Left cardiac atrium (tissue), 4 donors: Measurements from ENCODE around the gene SULT1A2. TPM values are rescaled to one million over a fixed set of nuclear protein-coding genes. Genes with fewer than 3 reads are reported as not detected.
"Not testable (repeated sequence)": the region's sequence is repeated elsewhere in the genome, so short reads cannot be mapped to it uniquely, and the experiment has no call there.

Experiments
- ATAC-seq, 2 donors: fragments of 200-7000 bp; cut with Tn5 transposase; one replicate each; pipeline ENCODE4 v1.9.1; 2020; ENCODE audit warnings: mild to moderate bottlenecking in 2 of 2, moderate library complexity in 2 of 2
- DNase-seq: peaks from one replicate; pipeline ENCODE4 v3.0.0-alpha.2; 2020
- intact Hi-C, 2 donors: fragments of 100-400 bp; cut with DNase I; formaldehyde crosslinking; loops; one replicate each; pipeline versions ENCODE4 v1.14.1 to v1.15.1; 2022 to 2023
- total RNA-seq, 2 donors: library from RNA; stranded (reverse); fragmentation: NEBNext Ultra II Directional; extraction: Animal tissue kit (Norgen Biotek cat#: 25700); gene quantifications; one replicate each; pipeline ENCODE4 v1.2.1, GENCODE V29; 2021
- donor health status: DM: no; HTN: yes; CAD: no.
- donor health status: DM: no; HTN: yes; CAD: no; lungs with severe emphysema.
- donor health status: DM: yes; HTN: yes; CAD: no.
- donor health status: Dilated cardiomyopathy.

SULT1A2 gene
- total RNA-seq, 2 donors from 2014 or later, result 1.3 to 2.1 TPM

GRCh38 chr16:28596115-28596630 lies 677 bp downstream of the SULT1A2 start:
- DNase-seq, result peak; percentile 30
- ATAC-seq, result peak in 1 of 2 donors; percentile 13
- intact Hi-C loops, result no loop called here

GRCh38 chr16:28595451-28595850 lies 1.4 kb downstream of the SULT1A2 start:
- intact Hi-C loops, ATAC-seq, DNase-seq: not testable (repeated sequence)

- ATAC-seq, result no peak
- intact Hi-C loops, result no loop called here
- peak; percentile 18 for DNase-seq
Measured at GRCh38 chr16:28592979-28593553, 3.8 kb downstream of the SULT1A2 start.

- ATAC-seq (no peak), DNase-seq (no peak)
- intact Hi-C loops, result no loop called here
Measured at GRCh38 chr16:28592511-28592910, 4.3 kb downstream of the SULT1A2 start.

- no peak for DNase-seq
- no peak for ATAC-seq
- intact Hi-C loops, result no loop called here
Measured at GRCh38 chr16:28591355-28591754, 5.5 kb downstream of the SULT1A2 start.

- no peak for DNase-seq
- no peak for ATAC-seq
- intact Hi-C loops, result no loop called here
Measured at GRCh38 chr16:28590384-28591340, 6.2 kb downstream of the SULT1A2 start.

GRCh38 chr16:28589930-28590329 lies 6.9 kb downstream of the SULT1A2 start:
- no peak for DNase-seq
- intact Hi-C loops, result no loop called here
- ATAC-seq, result no peak

- DNase-seq, result no peak
- no peak for ATAC-seq
- intact Hi-C loops, result no loop called here
Measured at GRCh38 chr16:28589069-28589468, 7.8 kb downstream of the SULT1A2 start.

- intact Hi-C loops, result no loop called here
- ATAC-seq, result no peak
- no peak for DNase-seq
Measured at GRCh38 chr16:28587386-28587785, 9.5 kb downstream of the SULT1A2 start.

GRCh38 chr16:28586466-28586865 lies 10.4 kb downstream of the SULT1A2 start:
- ATAC-seq (no peak), DNase-seq (no peak)
- intact Hi-C loops, result no loop called here

GRCh38 chr16:28585674-28586073 lies 11.2 kb downstream of the SULT1A2 start:
- DNase-seq, result no peak
- ATAC-seq, result peak in 1 of 2 donors; percentile 36
- intact Hi-C loops, result no loop called here

GRCh38 chr16:28580726-28581315 lies 16.0 kb downstream of the SULT1A2 start:
- ATAC-seq (no peak), DNase-seq (no peak)

GRCh38 chr16:28575446-28576109 lies 21.3 kb downstream of the SULT1A2 start:
- intact Hi-C loops, result no loop called here
- ATAC-seq (no peak), DNase-seq (no peak)

More at GRCh38 chr16:28580726-28581315, 16.0 kb downstream of the SULT1A2 start:
- intact Hi-C loops, result no loop called here

- intact Hi-C loops, result no loop called here
- ATAC-seq, result no peak
- DNase-seq, result no peak
Measured at GRCh38 chr16:28574925-28575324, 21.9 kb downstream of the SULT1A2 start.

GRCh38 chr16:28573738-28574718 lies 22.8 kb downstream of the SULT1A2 start:
- no peak for DNase-seq

GRCh38 chr16:28572696-28573510 lies 23.9 kb downstream of the SULT1A2 start:
- DNase-seq (peak; percentile 58), ATAC-seq (peak; percentile 93 to 96)
- intact Hi-C loops, result no loop called here

More at GRCh38 chr16:28573738-28574718, 22.8 kb downstream of the SULT1A2 start:
- ATAC-seq, result peak in 1 of 2 donors; percentile 8
- intact Hi-C loops, result no loop called here
